Vagina (tissue), 2 donors: Measurements from ENCODE around the gene ATF6B. TPM values are rescaled to one million over a fixed set of nuclear protein-coding genes. Genes with fewer than 3 reads are reported as not detected.

ENCODE experiments used
- DNase-seq, 2 donors: peaks; one replicate each; pipeline ENCODE4 v3.0.0-alpha.2; 2017; ENCODE audit errors: extremely low spot score in 2 of 2
- H3K27ac ChIP-seq: fragments of 200-600 bp; sonication (generic); one replicate; pipeline ENCODE4 v1.5.1; 2019
- H3K27me3 ChIP-seq: fragments of 200-600 bp; sonication (generic); one replicate; pipeline ENCODE4 v1.5.1; 2019
- H3K36me3 ChIP-seq, 2 donors: fragments of 200-600 bp; sonication (generic); one replicate each; pipeline ENCODE4 v1.5.1; 2017 to 2019
- H3K4me1 ChIP-seq: fragments of 200-600 bp; sonication (generic); one replicate; pipeline ENCODE4 v1.5.1; 2019
- H3K4me3 ChIP-seq, 2 donors: fragments of 200-600 bp; sonication (generic); 1 replicate in 1 of 2; 2 replicates in 1 of 2; pipeline ENCODE4 v1.5.1; 2016 to 2019
- H3K9me3 ChIP-seq: fragments of 200-600 bp; sonication (generic); one replicate; pipeline ENCODE4 v1.5.1; 2019
- POLR2A ChIP-seq, 2 donors: fragments of 450-650 bp; IDR thresholded peaks; one replicate each; pipeline ENCODE4 v1.6.1; 2017; ENCODE audit warnings: antibody characterized with exemption in 2 of 2, mild to moderate bottlenecking in 2 of 2, moderate library complexity in 2 of 2
- POLR2AphosphoS5 ChIP-seq, 2 donors: sonication (generic); formaldehyde crosslinking; IDR thresholded peaks; one replicate each; pipeline ENCODE4 v1.9.0; 2017; ENCODE audit warnings: antibody characterized with exemption in 2 of 2, mild to moderate bottlenecking in 2 of 2, low read depth in 1 of 2; ENCODE audit not compliant: insufficient read depth in 1 of 2
- intact Hi-C: fragments of 100-400 bp; cut with DNase I; formaldehyde crosslinking; loops from one replicate; pipeline ENCODE4 v1.15.1; 2023
- total RNA-seq: library from RNA; depleted of rRNA; stranded (reverse); fragments of >200 nt; gene quantifications from one replicate; pipeline ENCODE4 v1.2.3, GENCODE V29; 2016
- TF ChIP-seq, protein P1 (sequence below), 3 experiments: fragments of 450-650 bp in 2 of 3; fragments of 200-600 bp in 1 of 3; sonication (generic) in 1 of 3; IDR thresholded peaks; one replicate each; pipeline ENCODE4 v1.5.1; 2017 to 2019; ENCODE audit warnings: antibody characterized with exemption in 3 of 3, mild to moderate bottlenecking in 2 of 3, moderate library complexity in 2 of 3

ATF6B gene
- total RNA-seq, 1 donor from 2014 or later, result 76.6 TPM

DNA sequence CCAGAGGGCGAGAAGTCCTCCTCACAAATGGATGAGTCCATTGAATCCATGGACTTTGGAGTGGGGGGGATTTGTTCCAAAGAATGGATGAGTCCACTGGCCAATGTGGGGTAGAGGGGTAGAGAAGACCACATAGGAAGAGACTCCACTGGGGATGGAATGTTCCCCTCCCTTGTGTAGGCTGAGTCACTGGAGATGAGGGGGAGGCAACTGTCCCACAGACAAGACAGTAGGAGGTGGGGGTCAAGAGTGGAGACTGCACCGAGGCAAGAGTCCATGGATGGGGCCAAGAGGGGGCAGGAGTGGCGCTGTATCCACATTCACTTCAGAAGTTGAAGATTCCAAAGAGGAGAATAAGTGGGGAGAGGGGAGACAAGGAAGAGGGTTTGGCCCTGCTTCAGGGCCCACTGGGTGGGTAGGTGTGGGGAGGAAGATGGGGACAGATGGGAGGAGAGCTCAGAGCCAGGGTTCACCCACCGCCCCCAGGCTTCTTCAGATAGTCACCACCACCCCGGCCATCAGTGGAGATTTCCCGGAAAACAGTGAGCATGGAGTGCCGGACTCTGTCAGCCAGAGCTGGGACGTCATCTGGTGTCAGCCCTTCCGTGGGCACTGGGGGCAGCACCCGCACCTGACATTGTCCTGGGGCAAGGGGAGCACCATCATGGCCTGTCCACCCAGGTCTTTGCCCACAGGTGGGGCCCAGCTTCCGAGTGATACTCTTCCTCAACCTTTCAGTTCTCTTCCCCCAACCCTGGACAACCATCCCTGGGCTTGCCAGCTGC lies 41.0 kb upstream of the ATF6B start:
- H3K4me1 ChIP-seq, result no peaks in the 10 kb centered on the region
- intact Hi-C loops, result no loop called here
- no peak overlapping the region for H3K27ac ChIP-seq
- TF ChIP-seq, protein P1, sequence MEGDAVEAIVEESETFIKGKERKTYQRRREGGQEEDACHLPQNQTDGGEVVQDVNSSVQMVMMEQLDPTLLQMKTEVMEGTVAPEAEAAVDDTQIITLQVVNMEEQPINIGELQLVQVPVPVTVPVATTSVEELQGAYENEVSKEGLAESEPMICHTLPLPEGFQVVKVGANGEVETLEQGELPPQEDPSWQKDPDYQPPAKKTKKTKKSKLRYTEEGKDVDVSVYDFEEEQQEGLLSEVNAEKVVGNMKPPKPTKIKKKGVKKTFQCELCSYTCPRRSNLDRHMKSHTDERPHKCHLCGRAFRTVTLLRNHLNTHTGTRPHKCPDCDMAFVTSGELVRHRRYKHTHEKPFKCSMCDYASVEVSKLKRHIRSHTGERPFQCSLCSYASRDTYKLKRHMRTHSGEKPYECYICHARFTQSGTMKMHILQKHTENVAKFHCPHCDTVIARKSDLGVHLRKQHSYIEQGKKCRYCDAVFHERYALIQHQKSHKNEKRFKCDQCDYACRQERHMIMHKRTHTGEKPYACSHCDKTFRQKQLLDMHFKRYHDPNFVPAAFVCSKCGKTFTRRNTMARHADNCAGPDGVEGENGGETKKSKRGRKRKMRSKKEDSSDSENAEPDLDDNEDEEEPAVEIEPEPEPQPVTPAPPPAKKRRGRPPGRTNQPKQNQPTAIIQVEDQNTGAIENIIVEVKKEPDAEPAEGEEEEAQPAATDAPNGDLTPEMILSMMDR (IDR thresholded peaks at IDR 0.05), result no peak
- no peak for TF ChIP-seq POLR2A (IDR thresholded peaks at IDR 0.05)
- no peak for TF ChIP-seq POLR2AphosphoS5 (IDR thresholded peaks at IDR 0.05; ENCODE audit: insufficient read depth in 1 of 2, low read depth in 1 of 2)
- peaks cover 0 to 51% of the 10 kb centered on the region in 2 donors for H3K36me3 ChIP-seq
- H3K27me3 ChIP-seq, result no peaks in the 10 kb centered on the region
- DNase-seq, result no peak
- H3K4me3 ChIP-seq, result no peak overlapping the region
- no peaks in the 10 kb centered on the region for H3K9me3 ChIP-seq

DNA sequence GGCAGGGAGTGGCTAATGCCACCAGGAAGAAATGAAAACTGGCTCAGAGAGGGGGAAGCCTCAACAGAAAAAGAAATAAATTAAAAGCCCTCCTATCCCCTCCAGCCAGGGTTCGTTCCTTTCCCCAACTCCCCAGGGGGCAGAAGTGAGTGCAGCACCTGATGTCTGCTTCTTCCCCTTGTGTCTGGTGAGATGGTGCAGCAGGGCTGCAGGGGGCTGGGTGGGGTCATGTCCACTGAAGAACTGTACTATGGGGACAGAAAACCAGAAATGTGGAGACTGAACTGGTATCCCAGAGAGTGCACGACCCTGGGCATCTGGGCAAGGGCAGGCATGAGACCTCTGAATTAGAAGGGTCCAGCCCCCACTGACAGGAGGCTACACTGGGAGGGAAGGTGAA lies 40.3 kb upstream of the ATF6B start:
- DNase-seq, result no peak
- Histone ChIP-seq H3K36me3 (peaks cover 0 to 52% of the 10 kb centered on the region in 2 donors), H3K4me3 (no peak overlapping the region), H3K27ac (no peak overlapping the region), H3K9me3 (no peaks in the 10 kb centered on the region), H3K27me3 (no peaks in the 10 kb centered on the region), H3K4me1 (no peaks in the 10 kb centered on the region)
- intact Hi-C loops, result no loop called here
- TF ChIP-seq POLR2AphosphoS5 (IDR thresholded peaks at IDR 0.05; ENCODE audit: insufficient read depth in 1 of 2, low read depth in 1 of 2), result no peak
- TF ChIP-seq, protein P1 (IDR thresholded peaks at IDR 0.05), result no peak

DNA sequence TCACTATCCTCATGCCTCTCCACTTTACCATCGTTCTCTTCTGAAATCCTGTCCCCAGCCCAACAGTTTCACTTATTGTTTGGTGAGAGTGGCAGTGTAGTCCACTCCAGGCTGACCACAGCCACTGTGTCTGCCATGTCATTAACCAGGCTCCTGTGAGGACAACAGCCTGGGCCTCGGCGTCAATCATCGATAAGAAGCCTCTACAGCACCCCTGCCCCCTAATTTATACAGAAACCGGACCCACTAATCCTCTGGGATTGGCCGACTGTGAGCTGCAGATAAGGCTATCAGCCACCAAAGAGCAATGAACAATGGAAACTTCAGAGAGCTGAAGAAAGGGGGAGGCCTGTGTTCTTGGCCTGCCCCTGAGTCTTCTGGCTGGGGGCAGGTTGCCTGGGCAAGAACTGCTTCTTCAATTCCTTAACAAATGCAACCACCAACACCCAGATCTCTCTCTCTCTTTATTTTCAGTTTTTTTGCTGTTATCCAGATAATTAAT lies 39.8 kb upstream of the ATF6B start:
- no peaks in the 10 kb centered on the region for H3K27me3 ChIP-seq
- no peak overlapping the region for H3K4me3 ChIP-seq
- intact Hi-C loops, result no loop called here
- H3K36me3 ChIP-seq, result peaks cover 0 to 58% of the 10 kb centered on the region in 2 donors
- TF ChIP-seq, protein P1 (IDR thresholded peaks at IDR 0.05), result no peak
- TF ChIP-seq POLR2A (IDR thresholded peaks at IDR 0.05) (no peak), POLR2AphosphoS5 (IDR thresholded peaks at IDR 0.05; ENCODE audit: insufficient read depth in 1 of 2, low read depth in 1 of 2) (no peak)
- no peaks in the 10 kb centered on the region for H3K9me3 ChIP-seq
- H3K27ac ChIP-seq, result no peak overlapping the region
- no peaks in the 10 kb centered on the region for H3K4me1 ChIP-seq
- no peak for DNase-seq

DNA sequence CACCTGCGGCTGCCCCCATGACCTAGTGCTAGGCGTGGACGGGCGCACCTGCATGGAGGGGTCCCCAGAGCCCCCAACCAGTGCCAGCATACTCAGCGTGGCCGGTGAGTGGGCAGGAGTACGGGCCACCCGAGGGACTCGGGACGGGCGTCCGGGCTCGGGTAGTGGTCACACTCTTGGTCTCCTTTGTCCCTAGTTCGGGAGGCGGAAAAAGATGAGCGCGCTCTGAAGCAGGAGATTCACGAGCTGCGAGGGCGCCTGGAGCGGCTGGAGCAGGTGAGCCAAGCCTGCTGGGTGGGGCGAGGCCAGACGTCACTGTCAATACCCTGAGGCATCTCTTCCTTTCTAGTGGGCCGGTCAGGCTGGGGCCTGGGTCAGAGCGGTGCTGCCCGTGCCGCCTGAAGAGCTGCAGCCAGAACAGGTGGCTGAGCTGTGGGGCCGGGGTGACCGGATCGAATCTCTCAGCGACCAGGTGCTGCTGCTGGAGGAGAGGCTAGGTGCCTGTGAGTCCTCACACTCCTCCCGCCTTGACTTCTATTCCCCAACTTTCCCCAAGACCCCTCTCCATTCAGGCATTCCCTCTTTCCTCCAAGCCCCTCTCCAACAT lies 39.2 kb upstream of the ATF6B start:
- Histone ChIP-seq H3K36me3 (peaks cover 0 to 61% of the 10 kb centered on the region in 2 donors), H3K4me1 (no peaks in the 10 kb centered on the region), H3K27ac (no peak overlapping the region), H3K27me3 (no peaks in the 10 kb centered on the region), H3K9me3 (no peaks in the 10 kb centered on the region), H3K4me3 (no peak overlapping the region)
- intact Hi-C loops, result no loop called here
- no peak for DNase-seq
- TF ChIP-seq POLR2A (IDR thresholded peaks at IDR 0.05) (no peak), POLR2AphosphoS5 (IDR thresholded peaks at IDR 0.05; ENCODE audit: insufficient read depth in 1 of 2, low read depth in 1 of 2) (no peak)
- TF ChIP-seq, protein P1 (IDR thresholded peaks at IDR 0.05), result no peak
